Testis (tissue), 2 donors: Measurements from ENCODE around the gene KIF1B.

Experiments used
- CTCF ChIP-seq, 3 experiments: fragments of 450-650 bp in 2 of 3; fragments of 200-600 bp in 1 of 3; sonication (generic) in 1 of 3; IDR thresholded peaks; one replicate each; pipeline ENCODE4 v1.5.1; 2016 to 2019; ENCODE audit warnings: antibody characterized with exemption in 3 of 3, mild to moderate bottlenecking in 2 of 3, moderate library complexity in 1 of 3
- POLR2A ChIP-seq: fragments of 450-650 bp; IDR thresholded peaks from one replicate; pipeline ENCODE4 v1.6.1; 2017; ENCODE audit warnings: antibody characterized with exemption, mild to moderate bottlenecking, moderate library complexity

DNA sequence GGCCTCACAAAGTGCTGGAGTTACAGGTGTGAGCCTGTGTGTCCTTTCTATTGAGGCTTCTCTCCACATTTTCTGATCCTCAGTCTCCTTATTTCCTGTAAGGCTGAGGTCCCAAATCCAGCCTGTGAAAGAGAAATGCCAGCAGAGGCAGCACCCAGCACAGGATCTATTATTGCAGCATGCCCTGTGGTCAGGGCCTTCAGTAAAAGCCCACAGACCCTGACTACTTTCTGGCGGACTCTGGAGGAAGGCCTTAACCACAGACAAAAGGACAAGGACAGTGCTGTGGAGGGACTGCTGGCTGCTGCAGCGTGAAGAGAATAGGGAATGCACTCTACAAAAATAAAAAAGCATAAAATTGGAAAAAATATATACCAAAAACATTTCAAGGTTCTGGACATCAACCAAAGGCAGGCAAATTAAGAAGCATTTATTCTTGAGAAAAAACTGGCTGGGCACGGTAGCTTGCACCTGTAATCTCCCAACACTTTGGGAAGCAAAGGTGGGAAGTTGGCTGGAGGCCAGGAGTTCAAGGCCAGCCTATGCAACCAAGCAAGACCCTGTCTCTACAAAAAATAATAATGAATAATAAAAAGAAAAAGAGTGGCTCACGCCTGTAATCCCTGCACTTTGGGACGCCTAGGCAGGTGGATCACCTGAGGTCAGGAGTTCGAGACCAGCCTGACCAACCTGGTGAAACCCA is 179.1 kb downstream of the KIF1B start:
- TF ChIP-seq CTCF (IDR thresholded peaks at IDR 0.05) = no peak
- TF ChIP-seq POLR2A = no peak
